Endodermal cell (in vitro differentiated cells): ENCODE data around the gene ANKRD23. TPM values are rescaled to one million over a fixed set of nuclear protein-coding genes. Genes with fewer than 3 reads are reported as not detected.
A peak's percentile ranks its signal among the peaks of the same experiment; 100 is the strongest.

Experiments used
- DNase-seq: peaks from one replicate; pipeline ENCODE4 v3.0.0-alpha.2; 2017
- H3K27ac ChIP-seq: 2 replicates; pipeline ENCODE4 v1.5.1; 2013; ENCODE audit warnings: mild to moderate bottlenecking, low read depth, low read length, moderate library complexity
- H3K27me3 ChIP-seq: 2 replicates; pipeline ENCODE4 v1.6.1; 2013; ENCODE audit warnings: mild to moderate bottlenecking, low read length, moderate library complexity; ENCODE audit not compliant: insufficient read depth, control insufficient read depth, poor library complexity, severe bottlenecking
- H3K36me3 ChIP-seq: 2 replicates; pipeline ENCODE4 v1.7.0; 2013; ENCODE audit warnings: mild to moderate bottlenecking, low read length, moderate library complexity; ENCODE audit not compliant: control insufficient read depth, insufficient read depth
- H3K4me1 ChIP-seq: one replicate; pipeline ENCODE4 v1.7.0; 2013; ENCODE audit warnings: low read length; ENCODE audit not compliant: control insufficient read depth, insufficient read depth
- H3K4me3 ChIP-seq: 2 replicates; pipeline ENCODE4 v1.5.1; 2013; ENCODE audit warnings: mild to moderate bottlenecking, low read length, moderate library complexity
- H3K9ac ChIP-seq: 2 replicates; pipeline ENCODE4 v1.6.1; 2013; ENCODE audit warnings: mild to moderate bottlenecking, low read length, moderate library complexity; ENCODE audit not compliant: poor library complexity, severe bottlenecking; ENCODE audit errors: extremely low read depth
- H3K9me3 ChIP-seq: 2 replicates; pipeline ENCODE4 v1.6.1; 2013; ENCODE audit warnings: mild to moderate bottlenecking, low read length, moderate library complexity; ENCODE audit not compliant: control insufficient read depth
- H3K27ac Mint-ChIP-seq: 2 replicates; pipeline ENCODE4 v1.8.0; 2020; ENCODE audit warnings: mixed read lengths
- H3K27me3 Mint-ChIP-seq: 2 replicates; pipeline ENCODE4 v1.8.0; 2021; ENCODE audit warnings: mild to moderate bottlenecking, mixed read lengths; ENCODE audit not compliant: insufficient read depth
- H3K36me3 Mint-ChIP-seq: 2 replicates; pipeline ENCODE4 v1.8.0; 2020; ENCODE audit warnings: low read depth, mixed read lengths
- H3K4me1 Mint-ChIP-seq: 2 replicates; pipeline ENCODE4 v1.8.0; 2020; ENCODE audit warnings: mixed read lengths
- H3K4me3 Mint-ChIP-seq: 2 replicates; pipeline ENCODE4 v1.8.0; 2020; ENCODE audit warnings: mild to moderate bottlenecking, moderate library complexity, mixed read lengths
- H3K9me3 Mint-ChIP-seq: 2 replicates; pipeline ENCODE4 v1.8.0; 2020; ENCODE audit warnings: mild to moderate bottlenecking, mixed read lengths
- WGBS, 2 experiments: methylation state at CpG; one replicate each; pipeline versions ENCODE4 v1.1.5 to v1.1.7; 2013; ENCODE audit warnings: missing lambda C conversion rate in 2 of 2, mixed read lengths in 1 of 2; ENCODE audit not compliant: insufficient coverage in 1 of 2, insufficient read length in 1 of 2; 5-methylcytosine and 5-hydroxymethylcytosine counted together
- total RNA-seq, 2 donors: library from RNA; stranded (reverse); fragmentation: NEBNext Ultra II Directional in 1 of 2; extraction: Animal tissue kit (Norgen Biotek cat#: 25700) in 1 of 2; gene quantifications; 2 replicates in 1 of 2; 3 replicates in 1 of 2; pipeline ENCODE4 v1.2.1, GENCODE V29; 2021
- TF ChIP-seq, protein P1 (sequence below): fragments of 200-600 bp; sonication (generic); conservative IDR thresholded peaks from 2 replicates; pipeline ENCODE4 v1.5.0; 2021; ENCODE audit warnings: antibody characterized with exemption, mild to moderate bottlenecking

ANKRD23 gene
- total RNA-seq, 2 donors from 2014 or later, result 2.6 to 3.6 TPM

DNA sequence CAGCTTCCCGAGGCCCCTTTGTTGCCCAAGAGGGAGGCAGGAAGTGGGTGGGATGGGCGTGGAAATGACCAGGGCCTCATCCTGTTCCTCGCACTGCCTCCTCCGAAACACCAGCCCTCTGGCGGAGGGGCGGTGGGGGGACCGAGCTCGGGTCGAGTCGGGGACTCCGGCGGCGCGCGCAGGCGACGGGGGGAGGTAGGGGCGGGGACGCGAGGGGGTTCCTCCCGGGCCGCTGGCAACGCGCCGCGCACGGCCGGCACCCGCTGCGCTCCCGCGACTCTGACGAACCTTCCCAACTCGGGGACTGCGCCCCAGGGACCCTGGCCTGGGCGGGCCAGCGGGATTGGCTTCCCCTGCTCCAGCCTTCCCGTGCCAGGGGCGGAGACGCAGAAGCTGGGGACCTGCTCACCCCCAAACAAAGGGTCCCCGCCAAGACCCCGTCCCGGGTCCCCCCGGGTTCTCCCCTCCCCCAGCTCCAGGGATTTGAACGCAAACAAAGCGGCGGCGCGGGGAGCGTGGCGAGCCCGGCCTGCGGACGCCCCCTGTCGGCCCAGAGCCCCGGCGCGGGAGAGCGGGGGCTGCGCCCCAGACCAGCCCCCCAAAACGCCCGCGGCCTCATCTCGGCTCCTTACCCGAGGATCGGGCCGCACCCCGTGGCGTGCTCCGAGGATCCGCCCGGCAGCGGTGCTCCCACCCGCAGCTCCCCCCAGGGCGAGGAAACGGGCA, 24.9 kb upstream of the ANKRD23 start:
- TF ChIP-seq, protein P1, sequence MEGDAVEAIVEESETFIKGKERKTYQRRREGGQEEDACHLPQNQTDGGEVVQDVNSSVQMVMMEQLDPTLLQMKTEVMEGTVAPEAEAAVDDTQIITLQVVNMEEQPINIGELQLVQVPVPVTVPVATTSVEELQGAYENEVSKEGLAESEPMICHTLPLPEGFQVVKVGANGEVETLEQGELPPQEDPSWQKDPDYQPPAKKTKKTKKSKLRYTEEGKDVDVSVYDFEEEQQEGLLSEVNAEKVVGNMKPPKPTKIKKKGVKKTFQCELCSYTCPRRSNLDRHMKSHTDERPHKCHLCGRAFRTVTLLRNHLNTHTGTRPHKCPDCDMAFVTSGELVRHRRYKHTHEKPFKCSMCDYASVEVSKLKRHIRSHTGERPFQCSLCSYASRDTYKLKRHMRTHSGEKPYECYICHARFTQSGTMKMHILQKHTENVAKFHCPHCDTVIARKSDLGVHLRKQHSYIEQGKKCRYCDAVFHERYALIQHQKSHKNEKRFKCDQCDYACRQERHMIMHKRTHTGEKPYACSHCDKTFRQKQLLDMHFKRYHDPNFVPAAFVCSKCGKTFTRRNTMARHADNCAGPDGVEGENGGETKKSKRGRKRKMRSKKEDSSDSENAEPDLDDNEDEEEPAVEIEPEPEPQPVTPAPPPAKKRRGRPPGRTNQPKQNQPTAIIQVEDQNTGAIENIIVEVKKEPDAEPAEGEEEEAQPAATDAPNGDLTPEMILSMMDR, result peak; percentile 85
- WGBS, 2 experiments, result 0% methylated on average over 15 to 76 of the region's 76 CpGs

DNA sequence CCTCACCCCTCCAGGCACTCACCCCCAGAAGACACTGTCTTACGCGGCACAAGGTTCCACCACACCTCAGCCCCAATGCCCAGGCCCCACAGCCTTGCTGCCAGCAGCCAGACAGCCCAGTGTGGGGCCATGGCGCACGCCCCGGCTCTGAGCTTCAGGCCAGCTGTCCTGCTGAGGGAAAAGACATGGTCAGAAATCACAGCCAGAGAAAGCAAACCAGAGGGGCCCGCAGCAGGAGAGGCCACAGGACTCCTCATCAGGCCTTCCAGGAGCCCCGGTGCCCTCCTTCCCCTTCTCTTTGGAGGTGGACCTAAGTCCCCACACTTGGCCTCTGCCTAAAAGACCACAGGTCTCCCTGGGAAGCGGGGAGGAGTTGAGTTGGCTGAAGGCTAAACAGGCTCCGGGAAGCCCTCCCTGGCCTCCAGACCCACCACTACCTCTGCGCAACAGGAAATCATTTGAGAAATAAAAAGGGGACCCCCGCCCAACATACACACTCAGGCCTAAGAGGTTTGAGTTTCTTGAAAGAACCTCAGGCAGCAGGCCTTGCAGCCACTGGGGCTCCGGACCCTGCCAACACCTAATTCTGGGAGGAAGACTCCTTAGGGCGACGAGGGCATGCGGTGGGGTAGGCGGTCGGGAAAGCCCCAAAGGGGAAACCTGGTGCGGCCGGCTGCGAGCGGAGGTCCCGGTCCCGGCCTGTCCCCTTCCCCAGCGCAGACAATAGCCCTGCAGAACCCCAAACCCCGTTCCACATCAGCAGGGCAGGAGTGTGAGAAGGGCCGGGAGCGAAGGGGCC, 24.1 kb upstream of the ANKRD23 start:
- peaks cover 33% of the 10 kb centered on the region for H3K36me3 Mint-ChIP-seq
- Histone ChIP-seq H3K4me3 (peak overlapping the region; percentile 93), H3K27me3 (no peaks in the 10 kb centered on the region), H3K9ac (peak overlapping the region; percentile 96), H3K27ac (peak overlapping the region; percentile 98), H3K9me3 (no peaks in the 10 kb centered on the region), H3K36me3 (peaks cover 46% of the 10 kb centered on the region), H3K4me1 (peaks cover 4% of the 10 kb centered on the region)
- H3K4me3 Mint-ChIP-seq, result peak overlapping the region; percentile 83
- H3K27me3 Mint-ChIP-seq, result no peaks in the 10 kb centered on the region
- peak; percentile 63 for DNase-seq
- H3K27ac Mint-ChIP-seq, result peak overlapping the region; percentile 92
- WGBS, 2 experiments, result 19 to 30% methylated on average over 9 to 27 of the region's 27 CpGs
- peaks cover 21% of the 10 kb centered on the region for H3K4me1 Mint-ChIP-seq
- H3K9me3 Mint-ChIP-seq, result no peaks in the 10 kb centered on the region
- TF ChIP-seq, protein P1, result no peak

More for the DNA sequence above, 24.9 kb upstream of the ANKRD23 start:
- H3K27me3 ChIP-seq, result no peaks in the 10 kb centered on the region
- Mint-ChIP-seq H3K9me3 (no peaks in the 10 kb centered on the region), H3K27me3 (no peaks in the 10 kb centered on the region), H3K27ac (peak overlapping the region; percentile 92), H3K4me3 (peak overlapping the region; percentile 83), H3K4me1 (peaks cover 28% of the 10 kb centered on the region), H3K36me3 (peaks cover 26% of the 10 kb centered on the region)
- H3K9me3 ChIP-seq, result no peaks in the 10 kb centered on the region
- DNase-seq, result peak; percentile 93
- H3K27ac ChIP-seq, result peak overlapping the region; percentile 98
- peak overlapping the region; percentile 96 for H3K9ac ChIP-seq
- peak overlapping the region; percentile 93 for H3K4me3 ChIP-seq
- H3K36me3 ChIP-seq, result peaks cover 39% of the 10 kb centered on the region
- H3K4me1 ChIP-seq, result peaks cover 11% of the 10 kb centered on the region

DNA sequence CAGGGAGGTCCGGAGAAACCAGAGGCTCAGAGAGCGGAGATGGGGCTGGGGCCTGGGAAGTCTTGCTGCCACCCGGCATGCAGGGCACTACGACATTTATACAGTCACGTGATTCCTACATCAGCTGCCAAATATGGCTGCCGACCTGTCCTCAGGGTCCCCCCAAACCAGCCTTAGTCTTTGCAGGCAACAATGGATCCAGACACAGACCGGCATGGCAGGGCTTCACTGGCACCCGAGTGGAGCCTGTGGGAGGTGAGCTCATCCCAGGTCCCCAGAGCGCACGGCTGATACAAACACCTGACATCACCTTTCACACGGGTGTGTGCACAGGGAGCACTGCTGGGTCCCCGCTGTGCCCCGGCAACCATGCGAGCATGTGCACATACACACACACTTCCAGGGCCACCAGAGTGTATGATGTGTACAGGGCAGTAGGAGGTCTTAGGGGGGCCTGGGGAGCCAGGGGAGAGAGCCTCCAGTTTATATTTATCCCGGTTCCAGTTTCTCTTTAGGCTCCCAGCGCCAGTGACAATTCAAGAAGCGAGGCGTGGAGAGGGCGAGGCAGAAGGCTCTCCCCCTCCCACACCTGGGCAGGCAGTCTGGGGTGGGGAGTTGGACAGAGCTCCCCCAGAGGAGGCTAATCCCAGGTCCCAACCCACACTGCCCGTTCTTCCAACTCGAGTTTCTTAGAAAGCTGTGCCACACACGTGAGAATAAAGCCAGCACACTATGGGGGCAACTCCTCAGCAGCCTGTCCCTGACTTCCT, 23.4 kb upstream of the ANKRD23 start:
- peak overlapping the region; percentile 93 for H3K4me3 ChIP-seq
- Mint-ChIP-seq H3K27me3 (no peaks in the 10 kb centered on the region), H3K9me3 (no peaks in the 10 kb centered on the region), H3K4me1 (peaks cover 16% of the 10 kb centered on the region), H3K4me3 (peak overlapping the region; percentile 83), H3K36me3 (peaks cover 34% of the 10 kb centered on the region), H3K27ac (peak overlapping the region; percentile 92)
- H3K9ac ChIP-seq, result peak overlapping the region; percentile 96
- no peaks in the 10 kb centered on the region for H3K4me1 ChIP-seq
- 91 to 96% methylated on average over 6 to 22 of the region's 22 CpGs for WGBS, 2 experiments
- H3K27ac ChIP-seq, result no peak overlapping the region
- no peaks in the 10 kb centered on the region for H3K9me3 ChIP-seq
- TF ChIP-seq, protein P1, result no peak
- no peaks in the 10 kb centered on the region for H3K27me3 ChIP-seq
- H3K36me3 ChIP-seq, result peaks cover 48% of the 10 kb centered on the region
- no peak for DNase-seq
